Neural cell (in vitro differentiated cells): Measurements from ENCODE around the gene AS3MT. TPM values are rescaled to one million over a fixed set of nuclear protein-coding genes. Genes with fewer than 3 reads are reported as not detected.

Source experiments
- H2AFZ ChIP-seq: fragments of 200-600, 300-800 bp; sonication (generic), shearing (Covaris generic); 2 replicates; pipeline ENCODE4 v1.6.0; 2014; ENCODE audit warnings: low read depth, mild to moderate bottlenecking, antibody characterized with exemption, low read length, moderate library complexity
- H3F3A ChIP-seq: fragments of 200-600 bp; shearing (Covaris generic); 2 replicates; pipeline ENCODE4 v1.6.1; 2016; ENCODE audit warnings: mild to moderate bottlenecking, moderate library complexity, mixed read lengths, antibody characterized with exemption, low read length; ENCODE audit not compliant: insufficient read depth, poor library complexity, severe bottlenecking
- H3K27ac ChIP-seq: fragments of 200-600, 300-800 bp; sonication (generic), shearing (Covaris generic); 2 replicates; pipeline ENCODE4 v1.5.1; 2014; ENCODE audit warnings: mild to moderate bottlenecking, low read length, moderate library complexity
- H3K27me3 ChIP-seq: fragments of 300-800, 200-600 bp; sonication (generic), shearing (Covaris generic); 2 replicates; pipeline ENCODE4 v1.6.0; 2014; ENCODE audit warnings: mild to moderate bottlenecking, low read depth, low read length, moderate library complexity; ENCODE audit not compliant: insufficient read depth
- H3K36me3 ChIP-seq: fragments of 300-800, 200-600 bp; sonication (generic), shearing (Covaris generic); 2 replicates; pipeline ENCODE4 v1.5.1; 2014; ENCODE audit warnings: mild to moderate bottlenecking, antibody characterized with exemption, low read length, moderate library complexity; ENCODE audit not compliant: insufficient read depth
- H3K4me2 ChIP-seq: fragments of 300-800, 200-600 bp; sonication (generic), shearing (Covaris generic); 2 replicates; pipeline ENCODE4 v1.6.0; 2014; ENCODE audit warnings: mild to moderate bottlenecking, low read length
- H3K4me3 ChIP-seq: fragments of 300-800, 200-600 bp; sonication (generic), shearing (Covaris generic); 2 replicates; pipeline ENCODE4 v1.5.1; 2014; ENCODE audit warnings: mild to moderate bottlenecking, low read length, moderate library complexity
- H3K79me2 ChIP-seq: fragments of 200-600 bp; shearing (Covaris generic); replicated peaks from 2 replicates; pipeline ENCODE4 v1.6.0; 2014; ENCODE audit warnings: mild to moderate bottlenecking, low read length, moderate library complexity; ENCODE audit not compliant: insufficient read depth
- H3K9ac ChIP-seq: fragments of 300-800, 200-600 bp; sonication (generic), shearing (Covaris generic); 2 replicates; pipeline ENCODE4 v1.6.1; 2016; ENCODE audit warnings: mild to moderate bottlenecking, low read length, mixed read lengths
- H3K9me2 ChIP-seq: fragments of 200-600 bp; shearing (Covaris generic); 2 replicates; pipeline ENCODE4 v1.6.1; 2016; ENCODE audit warnings: mild to moderate bottlenecking, low read length, mixed read lengths; ENCODE audit not compliant: insufficient read depth
- H3K9me3 ChIP-seq: fragments of 200-600, 300-800 bp; sonication (generic), shearing (Covaris generic); 2 replicates; pipeline ENCODE4 v1.6.1; 2016; ENCODE audit warnings: mild to moderate bottlenecking, mixed run types, low read length, moderate library complexity, mixed read lengths
- H4K20me1 ChIP-seq: fragments of 200-600 bp; shearing (Covaris generic); 2 replicates; pipeline ENCODE4 v1.6.1; 2016; ENCODE audit warnings: mild to moderate bottlenecking, mixed run types; ENCODE audit not compliant: insufficient read depth
- EP300 ChIP-seq: fragments of 450-650 bp; conservative IDR thresholded peaks from 2 replicates; pipeline ENCODE4 v1.6.1; 2014; ENCODE audit warnings: antibody characterized with exemption, mild to moderate bottlenecking, moderate library complexity; ENCODE audit not compliant: poor library complexity, severe bottlenecking
- EZH2 ChIP-seq: fragments of 200-600, 300-800 bp; shearing (Covaris generic), sonication (generic); IDR thresholded peaks from 2 replicates; pipeline ENCODE4 v1.6.1; 2014; ENCODE audit warnings: antibody characterized with exemption, low read length, borderline replicate concordance, mild to moderate bottlenecking; ENCODE audit not compliant: insufficient read depth, poor library complexity, severe bottlenecking
- MXI1 ChIP-seq: fragments of 450-650 bp; conservative IDR thresholded peaks from 2 replicates; pipeline ENCODE4 v1.6.1; 2014; ENCODE audit warnings: antibody characterized with exemption, mild to moderate bottlenecking; ENCODE audit not compliant: poor library complexity, severe bottlenecking
- POLR2AphosphoS5 ChIP-seq: IDR thresholded peaks from 2 replicates; pipeline ENCODE4 v1.6.1; 2012
- RAD21 ChIP-seq: fragments of 450-650 bp; conservative IDR thresholded peaks from 2 replicates; pipeline ENCODE4 v1.6.1; 2014; ENCODE audit warnings: antibody characterized with exemption, mild to moderate bottlenecking, moderate library complexity
- SMC3 ChIP-seq: fragments of 450-650 bp; conservative IDR thresholded peaks from 2 replicates; pipeline ENCODE4 v1.6.1; 2014; ENCODE audit warnings: antibody characterized with exemption, mild to moderate bottlenecking, moderate library complexity; ENCODE audit not compliant: poor library complexity
- TAF1 ChIP-seq: IDR thresholded peaks from 2 replicates; pipeline ENCODE4 v1.6.1; 2012; ENCODE audit warnings: low read depth
- polyA plus RNA-seq: library from polyadenylated mRNA; depleted of rRNA; stranded (reverse); fragments of >200 nt; gene quantifications from 2 replicates; pipeline ENCODE4 v1.2.3, GENCODE V29; 2014
- TF ChIP-seq, protein P1 (sequence below): fragments of 450-650 bp; IDR thresholded peaks from 2 replicates; pipeline ENCODE4 v1.5.1; 2014; ENCODE audit warnings: antibody characterized with exemption, mild to moderate bottlenecking, moderate library complexity; ENCODE audit not compliant: poor library complexity, severe bottlenecking
- TF ChIP-seq, protein P2 (sequence below): IDR thresholded peaks from 2 replicates; pipeline ENCODE4 v1.6.1; 2012; ENCODE audit warnings: borderline replicate concordance

The AS3MT gene
- polyA plus RNA-seq, 1 donor from 2014 or later: 17.6 TPM

DNA sequence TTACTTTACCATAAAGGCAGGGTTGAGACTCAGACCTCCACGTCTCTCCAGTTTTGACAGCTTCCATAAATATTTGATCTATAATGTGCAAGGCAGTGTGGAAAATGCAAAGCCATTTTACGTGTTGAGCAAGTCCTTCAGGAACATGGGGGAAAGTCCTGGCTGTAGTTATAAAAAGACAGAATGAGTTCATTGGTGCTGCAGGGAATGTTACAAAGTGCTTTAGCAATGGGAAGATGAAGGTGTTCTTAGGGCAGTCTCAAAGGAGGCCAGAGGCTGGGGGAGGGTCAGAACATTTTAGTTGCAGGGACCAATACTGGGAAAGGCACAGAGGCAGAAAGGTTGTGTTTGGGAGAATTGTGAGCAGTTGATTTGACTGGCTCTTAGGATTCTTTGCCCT is 76.7 kb downstream of the AS3MT start:
- Histone ChIP-seq H3K4me2 (no peak overlapping the region), H3K27me3 (no peaks in the 10 kb centered on the region), H3K4me3 (no peak overlapping the region), H3K27ac (no peak overlapping the region), H3K9me2 (no peaks in the 10 kb centered on the region), H3K9ac (no peak overlapping the region), H3K9me3 (no peaks in the 10 kb centered on the region), H3K36me3 (no peaks in the 10 kb centered on the region), H3K79me2 (no peaks in the 10 kb centered on the region), H2AFZ (no peak overlapping the region), H3F3A (no peaks in the 10 kb centered on the region), H4K20me1 (peaks cover 3% of the 10 kb centered on the region)
- TF ChIP-seq RAD21 (no peak), EP300 (no peak), EZH2 (no peak), POLR2AphosphoS5 (no peak), TAF1 (no peak), MXI1 (no peak), SMC3 (no peak)
- TF ChIP-seq, protein P1, sequence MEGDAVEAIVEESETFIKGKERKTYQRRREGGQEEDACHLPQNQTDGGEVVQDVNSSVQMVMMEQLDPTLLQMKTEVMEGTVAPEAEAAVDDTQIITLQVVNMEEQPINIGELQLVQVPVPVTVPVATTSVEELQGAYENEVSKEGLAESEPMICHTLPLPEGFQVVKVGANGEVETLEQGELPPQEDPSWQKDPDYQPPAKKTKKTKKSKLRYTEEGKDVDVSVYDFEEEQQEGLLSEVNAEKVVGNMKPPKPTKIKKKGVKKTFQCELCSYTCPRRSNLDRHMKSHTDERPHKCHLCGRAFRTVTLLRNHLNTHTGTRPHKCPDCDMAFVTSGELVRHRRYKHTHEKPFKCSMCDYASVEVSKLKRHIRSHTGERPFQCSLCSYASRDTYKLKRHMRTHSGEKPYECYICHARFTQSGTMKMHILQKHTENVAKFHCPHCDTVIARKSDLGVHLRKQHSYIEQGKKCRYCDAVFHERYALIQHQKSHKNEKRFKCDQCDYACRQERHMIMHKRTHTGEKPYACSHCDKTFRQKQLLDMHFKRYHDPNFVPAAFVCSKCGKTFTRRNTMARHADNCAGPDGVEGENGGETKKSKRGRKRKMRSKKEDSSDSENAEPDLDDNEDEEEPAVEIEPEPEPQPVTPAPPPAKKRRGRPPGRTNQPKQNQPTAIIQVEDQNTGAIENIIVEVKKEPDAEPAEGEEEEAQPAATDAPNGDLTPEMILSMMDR: no peak
- TF ChIP-seq, protein P2, sequence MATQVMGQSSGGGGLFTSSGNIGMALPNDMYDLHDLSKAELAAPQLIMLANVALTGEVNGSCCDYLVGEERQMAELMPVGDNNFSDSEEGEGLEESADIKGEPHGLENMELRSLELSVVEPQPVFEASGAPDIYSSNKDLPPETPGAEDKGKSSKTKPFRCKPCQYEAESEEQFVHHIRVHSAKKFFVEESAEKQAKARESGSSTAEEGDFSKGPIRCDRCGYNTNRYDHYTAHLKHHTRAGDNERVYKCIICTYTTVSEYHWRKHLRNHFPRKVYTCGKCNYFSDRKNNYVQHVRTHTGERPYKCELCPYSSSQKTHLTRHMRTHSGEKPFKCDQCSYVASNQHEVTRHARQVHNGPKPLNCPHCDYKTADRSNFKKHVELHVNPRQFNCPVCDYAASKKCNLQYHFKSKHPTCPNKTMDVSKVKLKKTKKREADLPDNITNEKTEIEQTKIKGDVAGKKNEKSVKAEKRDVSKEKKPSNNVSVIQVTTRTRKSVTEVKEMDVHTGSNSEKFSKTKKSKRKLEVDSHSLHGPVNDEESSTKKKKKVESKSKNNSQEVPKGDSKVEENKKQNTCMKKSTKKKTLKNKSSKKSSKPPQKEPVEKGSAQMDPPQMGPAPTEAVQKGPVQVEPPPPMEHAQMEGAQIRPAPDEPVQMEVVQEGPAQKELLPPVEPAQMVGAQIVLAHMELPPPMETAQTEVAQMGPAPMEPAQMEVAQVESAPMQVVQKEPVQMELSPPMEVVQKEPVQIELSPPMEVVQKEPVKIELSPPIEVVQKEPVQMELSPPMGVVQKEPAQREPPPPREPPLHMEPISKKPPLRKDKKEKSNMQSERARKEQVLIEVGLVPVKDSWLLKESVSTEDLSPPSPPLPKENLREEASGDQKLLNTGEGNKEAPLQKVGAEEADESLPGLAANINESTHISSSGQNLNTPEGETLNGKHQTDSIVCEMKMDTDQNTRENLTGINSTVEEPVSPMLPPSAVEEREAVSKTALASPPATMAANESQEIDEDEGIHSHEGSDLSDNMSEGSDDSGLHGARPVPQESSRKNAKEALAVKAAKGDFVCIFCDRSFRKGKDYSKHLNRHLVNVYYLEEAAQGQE: no peak

- Histone ChIP-seq H3K4me2 (no peak overlapping the region), H3K9me3 (no peaks in the 10 kb centered on the region), H3K36me3 (no peaks in the 10 kb centered on the region), H3K9ac (no peak overlapping the region), H4K20me1 (peaks cover 3% of the 10 kb centered on the region), H3K79me2 (no peaks in the 10 kb centered on the region), H3K4me3 (no peak overlapping the region), H3K27ac (no peak overlapping the region), H3F3A (no peaks in the 10 kb centered on the region), H3K9me2 (no peaks in the 10 kb centered on the region), H2AFZ (no peak overlapping the region), H3K27me3 (no peaks in the 10 kb centered on the region)
- TF ChIP-seq EZH2 (no peak), MXI1 (no peak)
These were observed 77.7 kb downstream of the AS3MT start for GRCh38 chr10:102946992-102947391.

- no peak overlapping the region for H3K4me2 ChIP-seq
- no peaks in the 10 kb centered on the region for H3K9me3 ChIP-seq
- H3K36me3 ChIP-seq: no peaks in the 10 kb centered on the region
- H3K4me3 ChIP-seq: no peak overlapping the region
- H3K9ac ChIP-seq: no peak overlapping the region
- no peaks in the 10 kb centered on the region for H3K27me3 ChIP-seq
- TF ChIP-seq, protein P2: no peak
- TF ChIP-seq POLR2AphosphoS5: no peak
- TF ChIP-seq RAD21: no peak
- TF ChIP-seq, protein P1: no peak
- no peak for TF ChIP-seq SMC3
- TF ChIP-seq TAF1: no peak
- no peak for TF ChIP-seq MXI1
- no peak for TF ChIP-seq EZH2
- no peak for TF ChIP-seq EP300
- no peaks in the 10 kb centered on the region for H3K9me2 ChIP-seq
- H4K20me1 ChIP-seq: peaks cover 3% of the 10 kb centered on the region
- H2AFZ ChIP-seq: no peak overlapping the region
- H3F3A ChIP-seq: no peaks in the 10 kb centered on the region
- H3K27ac ChIP-seq: no peak overlapping the region
- H3K79me2 ChIP-seq: no peaks in the 10 kb centered on the region
These were observed 78.9 kb downstream of the AS3MT start for GRCh38 chr10:102948176-102948575.
